DND-41 (cell line): ENCODE measurements around the gene F8.
"Not testable (repeated sequence)": the region's sequence is repeated elsewhere in the genome, so short reads cannot be mapped to it uniquely, and the experiment has no call there.

ENCODE experiments used
- ATAC-seq: fragments of 200-7000 bp; cut with Tn5 transposase; 3 replicates; pipeline ENCODE4 v1.9.1; 2021; ENCODE audit warnings: low read depth; ENCODE audit not compliant: insufficient read depth
- DNase-seq: peaks from one replicate; pipeline ENCODE4 v3.0.0-alpha.2; 2020
- H2AFZ ChIP-seq: 2 replicates; pipeline ENCODE4 v1.6.0; 2012; ENCODE audit warnings: low read depth, low read length
- H3K27ac ChIP-seq: 2 replicates; pipeline ENCODE4 v1.5.1; 2012; ENCODE audit warnings: low read length, inconsistent platforms
- H3K27me3 ChIP-seq: fragments of 200-600 bp; sonication (generic); 2 replicates; pipeline ENCODE4 v1.6.0; 2012; ENCODE audit warnings: low read length, mild to moderate bottlenecking, inconsistent platforms; ENCODE audit not compliant: insufficient read depth, poor library complexity
- H3K36me3 ChIP-seq: 2 replicates; pipeline ENCODE4 v1.5.1; 2012; ENCODE audit warnings: low read length, inconsistent platforms; ENCODE audit not compliant: insufficient read depth
- H3K4me1 ChIP-seq: 2 replicates; pipeline ENCODE4 v1.5.1; 2012; ENCODE audit warnings: mild to moderate bottlenecking, low read length; ENCODE audit not compliant: insufficient read depth
- H3K4me2 ChIP-seq: 2 replicates; pipeline ENCODE4 v1.6.0; 2012; ENCODE audit warnings: mild to moderate bottlenecking, moderate library complexity, low read length, inconsistent platforms; ENCODE audit not compliant: insufficient read depth
- H3K4me3 ChIP-seq, 2 experiments: fragments of 200-600 bp in 1 of 2; shearing (Covaris generic) in 1 of 2; 2 replicates each; pipeline ENCODE4 v1.5.1; 2012 to 2016; ENCODE audit warnings: inconsistent platforms in 2 of 2, low read length in 2 of 2, mild to moderate bottlenecking in 2 of 2, low read depth in 1 of 2, moderate library complexity in 1 of 2
- H3K79me2 ChIP-seq: 2 replicates; pipeline ENCODE4 v1.6.0; 2012; ENCODE audit warnings: low read length, inconsistent platforms; ENCODE audit not compliant: insufficient read depth
- H3K9ac ChIP-seq: 2 replicates; pipeline ENCODE4 v1.6.0; 2012; ENCODE audit warnings: low read depth, mild to moderate bottlenecking, inconsistent platforms, low read length, moderate library complexity
- H3K9me3 ChIP-seq: 2 replicates; pipeline ENCODE4 v1.5.1; 2012; ENCODE audit warnings: low read length, moderate library complexity, mild to moderate bottlenecking, inconsistent platforms; ENCODE audit not compliant: insufficient read depth, severe bottlenecking
- H4K20me1 ChIP-seq: 2 replicates; pipeline ENCODE4 v1.6.0; 2012; ENCODE audit warnings: low read length; ENCODE audit not compliant: insufficient read depth
- EZH2 ChIP-seq: IDR thresholded peaks from 3 replicates; pipeline ENCODE4 v1.6.1; 2012; ENCODE audit warnings: borderline replicate concordance, low read depth, mild to moderate bottlenecking, moderate library complexity, low read length, inconsistent platforms; ENCODE audit not compliant: severe bottlenecking
- TF ChIP-seq, protein P1 (sequence below): IDR thresholded peaks from 2 replicates; pipeline ENCODE4 v1.5.1; 2012; ENCODE audit warnings: borderline replicate concordance, low read length, moderate library complexity, mild to moderate bottlenecking; ENCODE audit not compliant: poor library complexity, severe bottlenecking; ENCODE audit errors: extremely low read depth

Gene F8

DNA sequence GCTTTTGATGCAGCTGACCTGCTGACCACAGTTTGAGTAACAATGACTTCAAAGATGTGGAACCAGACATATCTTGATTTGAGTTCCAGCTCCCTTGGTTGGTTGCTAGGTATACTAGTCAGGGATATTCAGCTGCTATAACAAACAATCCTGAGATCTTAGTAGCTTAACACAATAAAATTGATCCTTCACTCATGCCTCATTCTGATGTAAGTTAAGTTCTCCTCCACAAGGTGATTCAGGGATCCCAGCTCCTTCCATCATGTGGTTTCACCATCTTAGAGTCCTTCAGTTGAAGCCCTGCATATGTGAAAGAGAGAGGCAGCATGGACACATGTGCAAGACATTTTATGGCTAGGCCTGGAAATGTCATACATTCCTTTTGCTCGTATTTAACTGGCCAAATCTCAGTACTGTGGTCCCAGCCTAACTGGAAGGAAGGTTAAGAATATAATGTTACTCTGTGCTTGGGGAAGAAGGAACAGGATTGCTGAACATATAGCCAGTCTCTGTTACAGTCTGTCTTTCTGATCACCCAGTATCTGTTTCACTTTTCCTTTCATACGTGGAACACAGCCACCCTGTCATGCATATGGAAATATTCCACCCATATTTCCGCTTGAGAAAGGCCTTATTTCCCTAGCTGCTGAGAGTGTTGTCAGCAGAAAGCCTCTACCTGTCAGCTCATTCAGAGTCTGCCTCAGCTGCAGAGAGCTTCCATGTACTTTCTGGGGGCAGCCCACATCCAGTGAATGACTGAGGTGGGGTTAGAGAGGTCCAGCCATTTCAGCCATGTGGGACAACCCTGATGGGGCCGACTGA, 195.1 kb downstream of the F8 start:
- no peak overlapping the region for H3K27ac ChIP-seq
- no peak overlapping the region for H3K9ac ChIP-seq
- no peaks in the 10 kb centered on the region for H3K9me3 ChIP-seq
- TF ChIP-seq, protein P1, sequence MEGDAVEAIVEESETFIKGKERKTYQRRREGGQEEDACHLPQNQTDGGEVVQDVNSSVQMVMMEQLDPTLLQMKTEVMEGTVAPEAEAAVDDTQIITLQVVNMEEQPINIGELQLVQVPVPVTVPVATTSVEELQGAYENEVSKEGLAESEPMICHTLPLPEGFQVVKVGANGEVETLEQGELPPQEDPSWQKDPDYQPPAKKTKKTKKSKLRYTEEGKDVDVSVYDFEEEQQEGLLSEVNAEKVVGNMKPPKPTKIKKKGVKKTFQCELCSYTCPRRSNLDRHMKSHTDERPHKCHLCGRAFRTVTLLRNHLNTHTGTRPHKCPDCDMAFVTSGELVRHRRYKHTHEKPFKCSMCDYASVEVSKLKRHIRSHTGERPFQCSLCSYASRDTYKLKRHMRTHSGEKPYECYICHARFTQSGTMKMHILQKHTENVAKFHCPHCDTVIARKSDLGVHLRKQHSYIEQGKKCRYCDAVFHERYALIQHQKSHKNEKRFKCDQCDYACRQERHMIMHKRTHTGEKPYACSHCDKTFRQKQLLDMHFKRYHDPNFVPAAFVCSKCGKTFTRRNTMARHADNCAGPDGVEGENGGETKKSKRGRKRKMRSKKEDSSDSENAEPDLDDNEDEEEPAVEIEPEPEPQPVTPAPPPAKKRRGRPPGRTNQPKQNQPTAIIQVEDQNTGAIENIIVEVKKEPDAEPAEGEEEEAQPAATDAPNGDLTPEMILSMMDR, result no peak
- TF ChIP-seq EZH2, result no peak
- H4K20me1 ChIP-seq, result no peaks in the 10 kb centered on the region
- H3K79me2 ChIP-seq, result no peaks in the 10 kb centered on the region
- 0 out of 2 replicates have a peak, but pooled peaks cover 2% of the 10 kb centered on the region for H3K4me1 ChIP-seq
- no peak overlapping the region for H2AFZ ChIP-seq
- H3K27me3 ChIP-seq, result no peaks in the 10 kb centered on the region
- no peak overlapping the region for H3K4me2 ChIP-seq
- no peaks in the 10 kb centered on the region for H3K36me3 ChIP-seq
- ATAC-seq (no peak; the same call in 2 of the 3 replicates), DNase-seq (no peak)
- H3K4me3 ChIP-seq, result no peak overlapping the region

DNA sequence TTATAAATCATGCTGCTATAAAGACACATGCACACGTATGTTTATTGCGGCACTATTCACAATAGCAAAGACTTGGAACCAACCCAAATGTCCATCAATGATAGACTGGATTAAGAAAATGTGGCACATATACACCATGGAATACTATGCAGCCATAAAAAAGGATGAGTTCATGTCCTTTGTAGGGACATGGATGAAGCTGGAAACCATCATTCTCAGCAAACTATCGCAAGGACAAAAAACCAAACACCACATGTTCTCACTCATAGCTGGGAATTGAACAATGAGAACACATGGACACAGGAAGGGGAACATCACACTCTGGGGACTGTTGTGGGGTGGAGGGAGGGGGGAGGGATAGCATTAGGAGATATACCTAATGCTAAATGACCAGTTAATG, 196.9 kb downstream of the F8 start:
- not testable (repeated sequence) for H2AFZ ChIP-seq, H3K4me3 ChIP-seq, H3K27me3 ChIP-seq, H3K4me2 ChIP-seq, H4K20me1 ChIP-seq, H3K4me1 ChIP-seq, H3K9ac ChIP-seq, H3K36me3 ChIP-seq, H3K27ac ChIP-seq, H3K9me3 ChIP-seq, ATAC-seq, H3K79me2 ChIP-seq, DNase-seq

GRCh38 chrX:154824638-154825037, 197.9 kb downstream of the F8 start:
- no peaks in the 10 kb centered on the region for H3K79me2 ChIP-seq
- H3K4me3 ChIP-seq, result no peak overlapping the region
- no peak overlapping the region for H3K9ac ChIP-seq
- DNase-seq, result no peak
- ATAC-seq, result no peak
- no peaks in the 10 kb centered on the region for H3K4me1 ChIP-seq
- H3K27me3 ChIP-seq, result no peaks in the 10 kb centered on the region
- no peak overlapping the region for H3K4me2 ChIP-seq
- H4K20me1 ChIP-seq, result no peaks in the 10 kb centered on the region
- H3K36me3 ChIP-seq, result no peaks in the 10 kb centered on the region
- no peaks in the 10 kb centered on the region for H3K9me3 ChIP-seq
- TF ChIP-seq, protein P1, result no peak
- no peak for TF ChIP-seq EZH2
- H3K27ac ChIP-seq, result no peak overlapping the region
- no peak overlapping the region for H2AFZ ChIP-seq

- Histone ChIP-seq H3K4me2 (no peak overlapping the region), H2AFZ (no peak overlapping the region), H3K9me3 (no peaks in the 10 kb centered on the region), H3K79me2 (no peaks in the 10 kb centered on the region), H4K20me1 (no peaks in the 10 kb centered on the region), H3K4me3 (no peak overlapping the region), H3K4me1 (no peaks in the 10 kb centered on the region), H3K9ac (no peak overlapping the region), H3K36me3 (no peaks in the 10 kb centered on the region), H3K27ac (no peak overlapping the region), H3K27me3 (no peaks in the 10 kb centered on the region)
- ATAC-seq (no peak), DNase-seq (no peak)
- no peak for TF ChIP-seq EZH2
- TF ChIP-seq, protein P1, result no peak
Measured at GRCh38 chrX:154822029-154822428, 200.5 kb downstream of the F8 start.
